ENCODE measurements around the gene C1QTNF12. TPM values are rescaled to one million over a fixed set of nuclear protein-coding genes. Genes with fewer than 3 reads are reported as not detected.

Gene C1QTNF12
- total and polyA plus RNA-seq, 4 donors, result 1.2 to 3.0 (median 2.0) TPM

DNA sequence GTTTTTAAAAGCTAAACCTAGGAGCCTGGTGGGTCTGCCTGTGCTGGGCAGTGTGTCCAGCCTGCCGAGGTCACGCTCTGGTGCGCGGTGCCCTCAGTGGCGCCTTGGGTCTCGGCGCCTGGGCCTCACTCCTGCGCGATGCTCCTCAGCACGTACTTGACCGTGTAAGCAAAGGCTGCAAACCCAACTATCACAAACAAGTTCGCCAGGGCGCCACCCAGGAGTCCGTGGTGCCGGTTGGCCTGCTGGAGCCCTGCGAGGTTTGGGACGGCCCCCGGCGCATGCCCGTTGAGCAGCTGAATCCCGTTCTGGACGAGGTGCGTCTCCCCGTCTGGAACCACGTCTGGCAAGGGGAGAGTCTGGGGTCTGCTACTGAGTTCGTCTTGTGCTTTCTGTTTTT lies 8.6 kb upstream of the C1QTNF12 start:
- Histone ChIP-seq H3K9ac (ENCODE audit: insufficient read depth in 1 of 2, low read length in 2 of 2) (no peak overlapping the region), H3K36me3 (ENCODE audit: control insufficient read depth in 4 of 4, insufficient read depth in 4 of 4, low read length in 4 of 4) (peaks cover 4 to 52% (median 9%) of the 10 kb centered on the region in 4 donors), H3K4me1 (ENCODE audit: control insufficient read depth in 5 of 5, insufficient read depth in 5 of 5, low read length in 5 of 5) (peaks cover 0 to 2% (median 0%) of the 10 kb centered on the region in 5 donors), H3K9me3 (ENCODE audit: control insufficient read depth in 4 of 4, insufficient read depth in 3 of 4, low read length in 3 of 4) (peaks cover 0 to 2% (median 0%) of the 10 kb centered on the region in 4 donors), H3K27me3 (ENCODE audit: control insufficient read depth in 3 of 3, insufficient read depth in 3 of 3, low read length in 2 of 3) (no peaks in the 10 kb centered on the region), H3K27ac (ENCODE audit: low read depth in 1 of 2, low read length in 1 of 2) (no peak overlapping the region), H3K4me3 (no peak overlapping the region)
- TF ChIP-seq, protein P1, sequence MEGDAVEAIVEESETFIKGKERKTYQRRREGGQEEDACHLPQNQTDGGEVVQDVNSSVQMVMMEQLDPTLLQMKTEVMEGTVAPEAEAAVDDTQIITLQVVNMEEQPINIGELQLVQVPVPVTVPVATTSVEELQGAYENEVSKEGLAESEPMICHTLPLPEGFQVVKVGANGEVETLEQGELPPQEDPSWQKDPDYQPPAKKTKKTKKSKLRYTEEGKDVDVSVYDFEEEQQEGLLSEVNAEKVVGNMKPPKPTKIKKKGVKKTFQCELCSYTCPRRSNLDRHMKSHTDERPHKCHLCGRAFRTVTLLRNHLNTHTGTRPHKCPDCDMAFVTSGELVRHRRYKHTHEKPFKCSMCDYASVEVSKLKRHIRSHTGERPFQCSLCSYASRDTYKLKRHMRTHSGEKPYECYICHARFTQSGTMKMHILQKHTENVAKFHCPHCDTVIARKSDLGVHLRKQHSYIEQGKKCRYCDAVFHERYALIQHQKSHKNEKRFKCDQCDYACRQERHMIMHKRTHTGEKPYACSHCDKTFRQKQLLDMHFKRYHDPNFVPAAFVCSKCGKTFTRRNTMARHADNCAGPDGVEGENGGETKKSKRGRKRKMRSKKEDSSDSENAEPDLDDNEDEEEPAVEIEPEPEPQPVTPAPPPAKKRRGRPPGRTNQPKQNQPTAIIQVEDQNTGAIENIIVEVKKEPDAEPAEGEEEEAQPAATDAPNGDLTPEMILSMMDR (IDR thresholded peaks at IDR 0.05; ENCODE audit: control extremely low read depth, extremely low read depth), result no peak
- DNase-seq, result no peak
- no peak for ATAC-seq (ENCODE audit: insufficient read depth, low FRiP score)
- WGBS, 2 donors, result 95 to 96% methylated on average over 26 of the region's 26 CpGs

DNA sequence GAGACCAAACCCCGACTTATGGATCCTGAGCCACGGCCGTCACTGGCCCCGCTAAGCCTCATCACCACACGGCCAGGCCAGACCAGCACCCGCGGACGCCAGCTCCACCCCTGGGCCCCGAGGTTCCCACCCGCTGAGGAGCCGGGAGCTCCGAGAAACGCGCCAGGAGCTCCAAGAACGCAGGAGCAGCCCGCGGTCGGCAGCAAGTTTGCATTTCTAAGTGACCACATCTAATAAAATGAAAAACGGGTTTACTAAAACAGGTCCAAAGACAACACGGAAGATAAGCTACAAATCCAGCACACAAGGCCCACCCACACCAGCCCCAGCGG lies 8.1 kb upstream of the C1QTNF12 start:
- Histone ChIP-seq H3K4me1 (ENCODE audit: control insufficient read depth in 5 of 5, insufficient read depth in 5 of 5, low read length in 5 of 5) (peaks cover 0 to 2% (median 0%) of the 10 kb centered on the region in 5 donors), H3K36me3 (ENCODE audit: control insufficient read depth in 4 of 4, insufficient read depth in 4 of 4, low read length in 4 of 4) (peaks cover 3 to 48% (median 9%) of the 10 kb centered on the region in 4 donors), H3K27me3 (ENCODE audit: control insufficient read depth in 3 of 3, insufficient read depth in 3 of 3, low read length in 2 of 3) (no peaks in the 10 kb centered on the region), H3K9me3 (ENCODE audit: control insufficient read depth in 4 of 4, insufficient read depth in 3 of 4, low read length in 3 of 4) (peaks cover 0 to 2% (median 0%) of the 10 kb centered on the region in 4 donors), H3K9ac (ENCODE audit: insufficient read depth in 1 of 2, low read length in 2 of 2) (no peak overlapping the region), H3K4me3 (no peak overlapping the region), H3K27ac (ENCODE audit: low read depth in 1 of 2, low read length in 1 of 2) (no peak overlapping the region)
- DNase-seq (no peak), ATAC-seq (ENCODE audit: insufficient read depth, low FRiP score) (no peak)
- TF ChIP-seq, protein P1 (IDR thresholded peaks at IDR 0.05; ENCODE audit: control extremely low read depth, extremely low read depth), result no peak
- 90 to 92% methylated on average over 21 of the region's 21 CpGs for WGBS, 2 donors

DNA sequence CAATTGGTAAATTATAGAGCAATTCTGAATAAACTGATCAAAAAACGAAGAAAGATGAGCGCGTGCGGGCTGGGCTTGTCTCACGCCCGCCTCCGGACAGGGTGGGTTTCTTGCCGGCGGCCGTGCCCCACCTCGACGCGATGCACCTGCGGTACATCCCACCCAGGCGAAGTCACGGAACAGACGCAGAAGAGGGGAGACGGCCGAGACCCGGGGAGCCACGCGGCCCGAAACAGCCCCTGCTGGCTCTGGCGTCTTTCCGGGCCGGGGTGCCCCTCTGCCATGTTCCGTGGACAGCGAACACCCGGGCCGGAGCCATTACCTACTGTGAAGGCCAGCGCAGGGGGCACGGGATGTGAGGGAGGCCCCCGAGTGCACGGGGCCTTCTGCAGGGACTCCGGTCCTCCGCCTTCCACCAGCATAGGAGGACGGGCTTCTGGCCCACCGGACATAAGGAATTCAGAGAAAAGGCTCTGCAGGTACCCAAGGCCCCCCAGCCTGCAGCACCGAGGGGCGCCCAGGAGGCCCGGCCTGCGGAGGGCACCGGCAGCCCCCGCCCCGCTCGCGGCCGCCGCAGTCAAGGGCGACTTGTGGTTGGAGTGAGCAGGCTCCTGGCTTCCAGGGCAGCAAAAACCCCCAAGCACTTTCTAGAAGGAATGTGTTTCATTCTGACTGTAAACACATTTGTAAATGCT lies 7.6 kb upstream of the C1QTNF12 start:
- ATAC-seq (ENCODE audit: insufficient read depth, low FRiP score) (no peak), DNase-seq (no peak)
- WGBS, 2 donors, result 96 to 97% methylated on average over 49 to 50 of the region's 50 CpGs
- Histone ChIP-seq H3K9ac (ENCODE audit: insufficient read depth in 1 of 2, low read length in 2 of 2) (no peak overlapping the region), H3K4me1 (ENCODE audit: control insufficient read depth in 5 of 5, insufficient read depth in 5 of 5, low read length in 5 of 5) (peaks cover 0 to 1% (median 0%) of the 10 kb centered on the region in 5 donors), H3K36me3 (ENCODE audit: control insufficient read depth in 4 of 4, insufficient read depth in 4 of 4, low read length in 4 of 4) (peaks cover 3 to 46% (median 9%) of the 10 kb centered on the region in 4 donors), H3K27ac (ENCODE audit: low read depth in 1 of 2, low read length in 1 of 2) (no peak overlapping the region), H3K27me3 (ENCODE audit: control insufficient read depth in 3 of 3, insufficient read depth in 3 of 3, low read length in 2 of 3) (no peaks in the 10 kb centered on the region), H3K9me3 (ENCODE audit: control insufficient read depth in 4 of 4, insufficient read depth in 3 of 4, low read length in 3 of 4) (peaks cover 0 to under 1% (median 0%) of the 10 kb centered on the region in 4 donors), H3K4me3 (no peak overlapping the region)
- TF ChIP-seq, protein P1 (IDR thresholded peaks at IDR 0.05; ENCODE audit: control extremely low read depth, extremely low read depth), result no peak

Data from lung (tissue), 12 donors.